ENCODE measurements around the gene RBCK1. TPM values are rescaled to one million over a fixed set of nuclear protein-coding genes. Genes with fewer than 3 reads are reported as not detected.

The RBCK1 gene
- total and polyA plus RNA-seq, 10 of the 15 experiments (the other 5 are each of a cell fraction or from before 2014, with no cell fraction given): 14.1 to 99.7 (median 76.0) TPM

GRCh38 chr20:462199-462991 is 54.3 kb downstream of the RBCK1 start, which contains the start of gene TBC1D20 (continued):
- TF ChIP-seq RELA (IDR thresholded peaks at IDR 0.05; ENCODE audit: borderline replicate concordance, partially characterized antibody): peak; percentile 56
- no peak for TF ChIP-seq SPI1 (IDR thresholded peaks at IDR 0.05; ENCODE audit: borderline replicate concordance, insufficient read depth, low read depth, low read length)
- 0 out of 2 replicates have a peak, but pooled peaks have one; percentile 25 for TF ChIP-seq SMARCA5 (IDR thresholded peaks at IDR 0.05)
- TF ChIP-seq FOXM1 (IDR thresholded peaks at IDR 0.05; ENCODE audit: low read depth, low read length): no peak
- TF ChIP-seq BMI1 (IDR thresholded peaks at IDR 0.05; ENCODE audit: borderline replicate concordance): no peak
- no peak for TF ChIP-seq HDAC6 (IDR thresholded peaks at IDR 0.05; ENCODE audit: unreplicated experiment)
- TF ChIP-seq ZNF622 (IDR thresholded peaks at IDR 0.05): no peak
- TF ChIP-seq CREM (IDR thresholded peaks at IDR 0.05; ENCODE audit: low read depth): peak; percentile 5; the same call in 1 of the 2 replicates
- TF ChIP-seq MAX (IDR thresholded peaks at IDR 0.05; ENCODE audit: low read depth, low read length): peak; percentile 86
- no peak for TF ChIP-seq SMAD1 (IDR thresholded peaks at IDR 0.05; ENCODE audit: low read depth, partially characterized antibody)
- TF ChIP-seq USF2 (IDR thresholded peaks at IDR 0.05; ENCODE audit: borderline replicate concordance, low read depth, low read length): peak; percentile 89
- TF ChIP-seq BCL11A (IDR thresholded peaks at IDR 0.05; ENCODE audit: low read depth, low read length): no peak
- 0 out of 2 replicates have a peak, but pooled peaks have one; percentile 22 for TF ChIP-seq YY1 (IDR thresholded peaks at IDR 0.05; ENCODE audit: low read depth, low read length)
- no peak for TF ChIP-seq IRF4 (IDR thresholded peaks at IDR 0.05; ENCODE audit: low read depth, low read length)
- TF ChIP-seq MYC (IDR thresholded peaks at IDR 0.05; ENCODE audit: insufficient read depth, insufficient read length, insufficient replicate concordance, low read length, severe bottlenecking): no peak
- no peak for TF ChIP-seq NFIC (IDR thresholded peaks at IDR 0.05; ENCODE audit: low read depth, low read length)
- no peak for TF ChIP-seq SMAD5 (IDR thresholded peaks at IDR 0.05; ENCODE audit: low read depth)

All from GM12878 (cell line).